Activated T-cell treated with anti-CD3 and anti-CD28 coated beads for 1 hour (primary cell): ENCODE data around the gene CLMN.

ENCODE experiments used
- DNase-seq: peaks from one replicate; pipeline ENCODE4 v3.0.0-alpha.2; 2020; ENCODE audit warnings: low read depth

The CLMN gene

GRCh38 chr14:95344536-95344935 lies 24.8 kb upstream of the CLMN start:
- no peak for DNase-seq

DNA sequence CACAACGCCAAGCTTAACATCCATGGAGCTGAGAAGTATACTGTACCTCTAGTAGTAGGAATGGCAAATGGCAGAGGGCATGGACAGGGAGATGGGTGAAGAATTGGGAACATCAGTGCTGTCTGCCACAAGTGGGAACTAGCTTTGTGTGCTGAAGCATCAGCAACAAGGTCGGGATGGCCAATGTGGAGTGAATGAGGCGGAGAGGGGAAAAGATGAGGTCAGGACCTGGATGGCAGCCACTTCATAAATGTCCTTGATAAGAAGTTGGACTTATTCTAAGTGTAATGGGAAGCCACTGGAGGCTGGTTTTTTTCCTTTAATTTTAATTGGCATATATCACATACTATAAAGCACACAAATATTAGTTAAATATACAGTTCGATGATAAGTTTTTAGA lies 21.9 kb upstream of the CLMN start:
- DNase-seq, result no peak

- no peak for DNase-seq
Measured at GRCh38 chr14:95341115-95341514, 21.4 kb upstream of the CLMN start.

DNA sequence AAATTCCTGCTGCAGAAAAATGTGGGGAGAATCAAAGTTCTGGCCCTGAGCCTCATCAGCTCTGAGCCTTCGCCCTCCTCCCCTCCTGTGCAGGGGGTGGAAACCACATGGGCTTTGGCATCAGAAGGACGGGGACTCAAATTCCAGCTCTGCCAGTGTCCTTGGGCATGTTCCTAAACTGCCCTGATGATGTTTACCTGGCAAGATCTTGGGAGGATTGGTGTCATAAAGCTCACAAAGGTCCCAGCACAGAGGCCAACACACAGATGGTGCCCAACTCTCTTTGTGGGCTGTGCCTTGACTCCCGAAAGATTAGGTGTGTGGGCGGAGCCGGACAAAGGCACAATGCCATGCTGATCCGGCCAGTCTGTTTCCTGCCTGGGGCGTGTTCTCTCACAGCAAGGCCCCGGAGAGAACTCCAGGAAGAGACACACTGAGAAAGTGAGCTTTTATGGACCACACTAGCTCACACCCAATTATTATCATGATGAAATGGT lies 20.5 kb upstream of the CLMN start:
- DNase-seq, result no peak

GRCh38 chr14:95339301-95339865 lies 19.7 kb upstream of the CLMN start:
- DNase-seq, result no peak

DNA sequence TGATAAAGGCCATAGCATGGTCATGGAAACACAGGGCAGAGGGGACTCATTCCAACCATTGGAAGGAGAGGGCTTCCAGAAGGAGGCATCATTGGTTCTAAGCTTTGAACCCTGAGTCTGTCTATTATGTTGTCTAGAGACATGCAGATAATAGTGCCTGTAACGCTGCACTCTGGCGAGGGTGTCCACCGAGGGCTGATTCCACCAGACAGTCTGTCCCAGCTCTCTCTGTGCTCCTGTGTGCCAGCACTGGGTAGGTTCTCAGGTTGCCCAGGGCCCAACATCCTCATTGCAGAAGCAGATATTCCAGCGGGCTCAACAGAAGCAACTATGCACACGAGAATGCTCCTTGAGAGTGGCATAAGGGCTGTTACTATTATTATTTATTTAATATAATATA lies 18.7 kb upstream of the CLMN start:
- DNase-seq, result no peak

GRCh38 chr14:95337041-95337595 lies 17.4 kb upstream of the CLMN start:
- DNase-seq, result no peak

DNA sequence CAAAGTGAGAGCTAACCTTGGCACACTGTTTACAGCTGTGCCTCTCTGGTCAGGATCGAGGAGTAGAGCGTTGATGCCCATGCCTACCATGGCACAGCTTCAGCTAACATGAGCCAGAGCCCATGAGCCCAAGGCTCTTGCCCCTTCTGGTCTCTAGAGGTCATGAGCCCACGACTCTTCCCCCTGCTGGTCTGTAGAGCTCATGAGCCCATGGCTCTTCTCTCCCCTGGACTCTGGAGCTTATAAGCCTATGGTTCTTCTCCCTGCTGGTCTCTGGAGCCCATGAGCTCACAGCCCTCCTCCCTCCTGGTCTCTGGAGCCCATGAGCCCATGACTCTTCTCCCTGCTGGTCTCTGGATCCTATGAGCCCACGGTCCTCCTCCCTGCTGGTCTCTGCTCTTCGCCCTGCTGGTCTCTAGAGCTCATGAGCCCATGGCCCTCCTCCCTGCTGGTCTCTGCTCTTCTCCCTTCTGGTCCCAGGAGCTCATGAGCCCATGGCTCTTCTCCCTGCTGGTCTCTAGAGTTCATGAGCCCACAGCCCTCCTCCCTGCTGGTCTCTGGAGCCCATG lies 16.6 kb upstream of the CLMN start:
- DNase-seq, result no peak

- DNase-seq, result no peak
Measured at GRCh38 chr14:95335071-95335470, 15.4 kb upstream of the CLMN start.

DNA sequence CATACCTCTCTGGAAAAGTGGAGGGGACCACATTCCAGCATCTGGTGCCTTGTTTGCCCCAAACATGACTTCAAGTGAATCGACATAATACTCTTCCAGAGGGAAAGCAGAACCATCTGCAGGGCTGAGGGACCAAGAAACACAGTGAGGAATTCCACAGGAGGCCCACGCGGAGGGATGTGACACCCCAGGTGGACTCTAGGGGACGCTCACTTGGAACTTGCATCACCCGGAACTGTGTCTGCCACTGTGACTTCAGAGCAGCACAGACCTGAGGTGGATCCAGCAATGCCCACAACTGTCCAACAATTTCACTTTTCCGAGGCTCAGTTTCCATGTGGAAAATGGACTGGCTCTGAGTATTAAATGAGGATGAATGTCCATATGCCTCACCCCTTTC lies 14.3 kb upstream of the CLMN start:
- DNase-seq, result no peak

- DNase-seq, result no peak
Measured at GRCh38 chr14:95332641-95333040, 12.9 kb upstream of the CLMN start.

GRCh38 chr14:95331708-95332408 lies 12.2 kb upstream of the CLMN start:
- no peak for DNase-seq

DNA sequence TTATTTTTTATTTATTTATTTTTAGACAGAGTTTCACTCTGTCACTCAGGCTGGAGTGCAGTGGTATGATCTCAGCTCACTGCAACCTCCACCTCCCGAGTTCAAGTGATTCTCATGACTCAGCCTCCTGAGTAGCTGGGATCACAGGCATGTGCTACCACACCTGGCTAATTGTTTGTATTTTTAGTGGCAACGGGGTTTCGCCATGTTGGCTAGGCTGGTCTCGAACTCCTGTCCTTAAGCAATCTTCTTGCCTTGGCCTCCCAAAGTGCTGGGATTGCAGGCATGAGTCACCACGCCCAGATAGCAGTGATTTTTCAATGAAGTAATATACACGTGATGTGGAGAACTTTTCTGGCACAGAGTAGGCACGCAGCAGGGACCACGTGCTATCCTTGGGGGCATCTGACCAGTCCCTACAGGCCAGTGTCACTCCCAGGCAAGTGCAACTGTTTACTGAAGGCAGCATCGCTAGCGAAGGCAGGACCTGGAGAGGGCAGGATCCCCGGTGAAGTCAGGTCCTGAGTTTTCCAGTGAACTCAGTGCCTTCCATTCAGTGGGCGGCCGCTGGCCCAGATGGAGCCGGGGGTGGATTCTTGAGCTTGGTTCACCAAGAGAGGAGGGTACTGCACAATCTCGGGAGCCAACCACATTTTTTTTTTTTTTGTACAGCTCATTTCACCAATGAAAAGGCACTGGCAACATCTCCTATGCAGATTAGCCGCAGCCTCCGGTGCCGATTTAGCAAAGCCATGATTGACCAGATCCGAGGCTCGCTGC lies 11.1 kb upstream of the CLMN start:
- DNase-seq, result no peak

DNA sequence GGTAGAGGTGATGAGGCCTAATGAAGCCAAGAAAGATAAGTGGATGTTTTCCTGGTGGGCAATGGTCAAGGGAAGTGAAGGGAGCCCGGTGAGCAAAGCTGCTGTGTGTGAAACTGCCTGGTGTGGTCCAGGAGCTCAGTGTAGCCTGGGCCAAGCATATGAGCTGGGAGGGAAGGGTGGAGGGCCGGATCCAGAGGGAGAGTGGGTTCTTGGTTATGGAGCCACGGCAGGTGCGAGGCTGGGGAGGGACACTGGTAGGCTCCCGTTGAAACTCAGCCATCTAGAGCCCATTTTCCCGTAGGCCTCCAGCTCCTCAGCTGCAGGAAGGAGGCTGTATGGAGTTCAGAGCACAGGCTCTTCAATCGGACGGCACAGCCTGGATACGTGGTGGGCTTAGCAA lies 10.2 kb upstream of the CLMN start:
- no peak for DNase-seq

GRCh38 chr14:95328729-95329503 lies 9.2 kb upstream of the CLMN start:
- DNase-seq, result no peak

- DNase-seq, result no peak
Measured at GRCh38 chr14:95327558-95328374, 8.1 kb upstream of the CLMN start.

DNA sequence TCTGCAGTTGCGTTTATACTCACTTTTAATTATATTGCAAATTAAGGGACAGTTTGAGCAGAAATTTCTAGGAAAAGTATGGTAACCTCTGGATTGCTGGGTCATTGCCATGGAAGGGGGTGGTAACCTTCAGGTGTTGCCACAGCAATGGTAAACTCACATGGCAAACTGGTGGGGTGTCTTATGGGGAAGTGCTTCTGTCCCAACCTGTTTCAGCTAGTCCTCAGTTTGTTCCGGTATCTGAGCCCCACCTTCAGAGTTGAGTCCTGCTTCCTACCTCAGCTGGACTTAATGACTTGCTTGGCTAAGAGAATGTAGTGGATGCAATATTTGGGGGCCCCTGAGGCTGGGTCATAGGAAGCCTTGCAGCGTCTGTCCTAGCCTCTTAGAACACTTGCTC lies 7.3 kb upstream of the CLMN start:
- no peak for DNase-seq

GRCh38 chr14:95323917-95324316 lies 4.2 kb upstream of the CLMN start:
- no peak for DNase-seq

DNA sequence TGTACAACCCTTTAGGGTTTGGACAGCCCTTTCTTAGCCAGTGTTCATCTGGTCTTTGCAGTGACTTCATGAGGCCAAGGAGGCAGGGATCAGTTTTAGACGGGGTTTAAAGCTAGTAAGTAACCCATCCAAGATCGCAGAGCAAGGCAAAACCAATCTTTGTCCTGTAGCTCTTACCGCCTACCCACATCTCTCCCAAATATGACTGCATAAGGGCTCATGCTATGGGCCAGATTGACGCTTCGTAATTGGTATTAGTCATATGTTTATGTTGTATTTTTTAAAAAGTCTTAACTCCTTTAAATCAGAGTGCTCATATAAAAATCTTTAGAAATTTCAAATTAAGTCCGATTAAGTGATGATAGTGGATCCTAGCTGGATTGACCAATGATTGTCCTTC lies 3.7 kb upstream of the CLMN start:
- DNase-seq, result no peak

DNA sequence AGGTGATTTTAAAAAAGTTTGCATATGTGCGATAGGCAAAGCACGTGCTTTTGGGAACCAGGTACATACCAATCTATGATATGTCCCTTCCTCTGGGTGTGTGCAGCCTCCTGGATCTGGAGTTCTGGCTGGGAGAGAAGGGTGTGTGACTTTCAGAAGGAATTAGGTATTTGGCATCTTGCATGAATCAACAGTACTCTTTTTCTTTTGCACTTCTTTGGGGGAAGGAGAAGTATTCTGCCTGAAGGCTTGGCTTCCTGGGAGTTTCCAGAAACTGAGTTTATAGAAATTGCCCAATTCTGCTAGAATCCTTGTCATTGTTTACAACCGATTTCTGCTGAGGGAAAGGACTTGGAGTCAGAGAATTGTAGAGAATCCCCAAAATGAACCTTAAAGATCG lies 2.9 kb upstream of the CLMN start:
- DNase-seq, result no peak
